HepG2 (cell line): ENCODE data around the gene CKAP2. TPM values are rescaled to one million over a fixed set of nuclear protein-coding genes. Genes with fewer than 3 reads are reported as not detected.
A peak's percentile ranks its signal among the peaks of the same experiment; 100 is the strongest.

Experiments
- BORCS8-MEF2B ChIP-seq: sonication (generic); formaldehyde crosslinking; IDR thresholded peaks from 2 replicates; pipeline ENCODE4 v1.8.0; 2022; ENCODE audit warnings: mild to moderate bottlenecking, missing genetic modification reagents
- ISL2 ChIP-seq: sonication (generic); formaldehyde crosslinking; IDR thresholded peaks from 2 replicates; pipeline ENCODE4 v1.5.0; 2020; ENCODE audit warnings: missing genetic modification reagents
- KLF9 ChIP-seq: IDR thresholded peaks from 2 replicates; pipeline ENCODE4 v1.6.1; 2016; ENCODE audit warnings: low read depth
- RBAK ChIP-seq: sonication (generic); formaldehyde crosslinking; IDR thresholded peaks from 2 replicates; pipeline ENCODE4 v1.5.1; 2020; ENCODE audit warnings: mild to moderate bottlenecking, missing genetic modification reagents
- RBM39 ChIP-seq: fragments of 200-400 bp; formaldehyde crosslinking; IDR thresholded peaks from one replicate; pipeline ENCODE4 v1.6.1; 2018; ENCODE audit warnings: antibody characterized with exemption, mild to moderate bottlenecking, low read depth, low read length; ENCODE audit not compliant: poor library complexity, severe bottlenecking
- RCOR2 ChIP-seq: IDR thresholded peaks from 2 replicates; pipeline ENCODE4 v1.6.1; 2016; ENCODE audit warnings: missing biosample characterization, missing genetic modification reagents
- ZNF143 ChIP-seq: sonication (generic); formaldehyde crosslinking; IDR thresholded peaks from 2 replicates; pipeline ENCODE4 v1.4.0; 2020; ENCODE audit warnings: missing genetic modification reagents
- ZNF207 ChIP-seq: fragments of 450-650 bp; IDR thresholded peaks from 2 replicates; pipeline ENCODE4 v1.6.1; 2016; ENCODE audit warnings: antibody characterized with exemption, borderline replicate concordance
- ZNF274 ChIP-seq: sonication (generic); formaldehyde crosslinking; IDR thresholded peaks from 2 replicates; pipeline ENCODE4 v1.5.1; 2020; ENCODE audit warnings: mild to moderate bottlenecking, missing genetic modification reagents
- ZNF790 ChIP-seq: sonication (generic); formaldehyde crosslinking; IDR thresholded peaks from 2 replicates; pipeline ENCODE4 v1.8.0; 2022; ENCODE audit warnings: missing genetic modification reagents, mild to moderate bottlenecking, borderline replicate concordance
- ZNF839 ChIP-seq: sonication (generic); formaldehyde crosslinking; IDR thresholded peaks from 2 replicates; pipeline ENCODE4 v1.4.0; 2020; ENCODE audit warnings: missing genetic modification reagents, mild to moderate bottlenecking, borderline replicate concordance
- ZNF879 ChIP-seq: sonication (generic); formaldehyde crosslinking; IDR thresholded peaks from 2 replicates; pipeline ENCODE4 v1.8.1; 2023; ENCODE audit warnings: missing genetic modification reagents
- polyA plus RNA-seq, 8 experiments: library from polyadenylated mRNA; depleted of rRNA in 3 of 8; stranded (reverse) in 7 of 8; unstranded in 1 of 8; fragments of >200 nt; fragmentation: Illumina TruSeq in 4 of 8; extraction: Trizol in 4 of 8; gene quantifications; 2 replicates each; pipeline versions ENCODE4 v1.2.1 to v1.2.3, GENCODE V29; 2011 to 2016; ENCODE audit warnings: low read depth in 4 of 8, missing spikeins in 1 of 8, mixed read lengths in 1 of 8; ENCODE audit not compliant: insufficient read depth in 1 of 8
- total RNA-seq, 5 experiments: library from RNA; depleted of rRNA; stranded (reverse); fragments of >200 nt; fragmentation: Illumina TruSeq; extraction: Trizol; gene quantifications; 2 replicates each; pipeline ENCODE4 v1.2.3, GENCODE V29; 2016; ENCODE audit warnings: low read depth in 1 of 5
- TF ChIP-seq, protein P1 (sequence below), 2 experiments: sonication (generic) in 1 of 2; formaldehyde crosslinking in 1 of 2; IDR thresholded peaks; 2 replicates each; pipeline versions ENCODE4 v1.6.1 to v1.9.0; 2014 to 2022; ENCODE audit warnings: antibody characterized with exemption in 1 of 2, borderline replicate concordance in 1 of 2, inconsistent platforms in 1 of 2, low read depth in 1 of 2, missing genetic modification reagents in 1 of 2
- TF ChIP-seq, protein P2 (sequence below), 2 experiments: sonication (generic) in 1 of 2; formaldehyde crosslinking in 1 of 2; IDR thresholded peaks; 2 replicates each; pipeline versions ENCODE4 v1.4.0 to v1.6.1; 2018 to 2020; ENCODE audit warnings: missing genetic modification reagents in 2 of 2, borderline replicate concordance in 1 of 2, low read depth in 1 of 2, mild to moderate bottlenecking in 1 of 2, missing biosample characterization in 1 of 2
- TF ChIP-seq, protein P3 (sequence below): sonication (generic); formaldehyde crosslinking; IDR thresholded peaks from 2 replicates; pipeline ENCODE4 v1.4.0; 2020; ENCODE audit warnings: missing genetic modification reagents
- TF ChIP-seq, protein P4 (sequence below): IDR thresholded peaks from 2 replicates; pipeline ENCODE4 v1.6.1; 2016; ENCODE audit warnings: missing genetic modification reagents, missing compliant biosample characterization
- TF ChIP-seq, protein P5 (sequence below): sonication (generic); formaldehyde crosslinking; IDR thresholded peaks from 2 replicates; pipeline ENCODE4 v1.8.1; 2023; ENCODE audit warnings: missing genetic modification reagents, inconsistent platforms, borderline replicate concordance

Gene CKAP2
- total and polyA plus RNA-seq, 2 of the 13 experiments (the other 11 are each of a cell fraction or from before 2014, with no cell fraction given), result 6.7 to 40.3 TPM

DNA sequence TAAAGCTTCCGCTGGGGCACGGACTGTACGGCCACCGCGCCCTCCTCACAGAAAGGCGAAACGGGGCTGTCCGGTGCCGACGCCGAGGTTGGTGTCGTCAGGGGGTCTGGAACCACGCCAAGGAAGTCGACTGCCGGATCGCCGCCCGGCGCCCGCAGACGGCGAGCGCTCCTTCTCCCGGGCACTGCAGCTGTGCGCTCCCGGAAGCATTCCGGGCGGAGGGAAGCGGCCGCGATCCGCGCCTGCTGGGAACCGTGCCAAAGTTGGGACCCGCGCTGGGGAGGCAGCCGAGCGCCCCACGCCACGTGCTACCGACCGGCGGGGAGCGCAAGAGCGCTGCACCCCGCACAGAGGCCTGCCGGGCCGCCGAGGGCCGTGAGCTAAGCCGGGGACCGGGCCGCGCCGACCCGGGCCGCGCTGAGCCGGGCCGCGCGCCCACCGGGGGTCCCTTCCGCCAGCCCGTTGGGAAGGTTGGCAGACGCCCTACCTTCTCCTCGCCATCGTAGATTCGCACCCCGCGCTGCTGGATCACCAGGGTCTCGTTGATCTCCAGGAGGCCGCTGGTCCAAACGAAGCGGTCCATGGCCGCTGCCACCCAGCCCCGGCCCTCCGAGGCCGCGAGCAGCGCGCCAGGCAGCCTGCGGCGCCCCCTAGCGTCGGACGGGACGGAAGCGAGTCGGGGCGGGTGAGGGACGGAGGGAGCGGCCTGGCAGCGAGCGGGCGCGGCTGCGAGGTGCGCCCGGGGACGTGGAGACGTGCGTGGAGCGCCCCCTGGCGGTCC lies 5.1 kb upstream of the CKAP2 start, which contains the start of gene VPS36 (continued):
- TF ChIP-seq, protein P1, sequence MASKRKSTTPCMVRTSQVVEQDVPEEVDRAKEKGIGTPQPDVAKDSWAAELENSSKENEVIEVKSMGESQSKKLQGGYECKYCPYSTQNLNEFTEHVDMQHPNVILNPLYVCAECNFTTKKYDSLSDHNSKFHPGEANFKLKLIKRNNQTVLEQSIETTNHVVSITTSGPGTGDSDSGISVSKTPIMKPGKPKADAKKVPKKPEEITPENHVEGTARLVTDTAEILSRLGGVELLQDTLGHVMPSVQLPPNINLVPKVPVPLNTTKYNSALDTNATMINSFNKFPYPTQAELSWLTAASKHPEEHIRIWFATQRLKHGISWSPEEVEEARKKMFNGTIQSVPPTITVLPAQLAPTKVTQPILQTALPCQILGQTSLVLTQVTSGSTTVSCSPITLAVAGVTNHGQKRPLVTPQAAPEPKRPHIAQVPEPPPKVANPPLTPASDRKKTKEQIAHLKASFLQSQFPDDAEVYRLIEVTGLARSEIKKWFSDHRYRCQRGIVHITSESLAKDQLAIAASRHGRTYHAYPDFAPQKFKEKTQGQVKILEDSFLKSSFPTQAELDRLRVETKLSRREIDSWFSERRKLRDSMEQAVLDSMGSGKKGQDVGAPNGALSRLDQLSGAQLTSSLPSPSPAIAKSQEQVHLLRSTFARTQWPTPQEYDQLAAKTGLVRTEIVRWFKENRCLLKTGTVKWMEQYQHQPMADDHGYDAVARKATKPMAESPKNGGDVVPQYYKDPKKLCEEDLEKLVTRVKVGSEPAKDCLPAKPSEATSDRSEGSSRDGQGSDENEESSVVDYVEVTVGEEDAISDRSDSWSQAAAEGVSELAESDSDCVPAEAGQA (IDR thresholded peaks at IDR 0.05; ENCODE audit: low read depth), result no peak
- TF ChIP-seq, protein P1 (CRISPR knock-in tag; IDR thresholded peaks at IDR 0.05; ENCODE audit: borderline replicate concordance), result 0 out of 2 replicates have a peak, but pooled peaks have one; percentile 33
- TF ChIP-seq ZNF274 (CRISPR knock-in tag) (peak; percentile 85), RBM39 (peak; percentile 47), ZNF207 (no peak), KLF9 (CRISPR knock-in tag) (no peak), ISL2 (CRISPR knock-in tag) (peak; percentile 55), RBAK (CRISPR knock-in tag) (no peak), BORCS8-MEF2B (CRISPR knock-in tag) (peak; percentile 81), ZNF839 (CRISPR knock-in tag) (peak; percentile 52; the same call in 1 of the 2 replicates), ZNF143 (no peak), ZNF879 (CRISPR knock-in tag) (0 out of 2 replicates have a peak, but pooled peaks have one; percentile 51), RCOR2 (CRISPR knock-in tag) (no peak), ZNF790 (CRISPR knock-in tag) (peak; percentile 95; the same call in 1 of the 2 replicates)
- TF ChIP-seq, protein P2, sequence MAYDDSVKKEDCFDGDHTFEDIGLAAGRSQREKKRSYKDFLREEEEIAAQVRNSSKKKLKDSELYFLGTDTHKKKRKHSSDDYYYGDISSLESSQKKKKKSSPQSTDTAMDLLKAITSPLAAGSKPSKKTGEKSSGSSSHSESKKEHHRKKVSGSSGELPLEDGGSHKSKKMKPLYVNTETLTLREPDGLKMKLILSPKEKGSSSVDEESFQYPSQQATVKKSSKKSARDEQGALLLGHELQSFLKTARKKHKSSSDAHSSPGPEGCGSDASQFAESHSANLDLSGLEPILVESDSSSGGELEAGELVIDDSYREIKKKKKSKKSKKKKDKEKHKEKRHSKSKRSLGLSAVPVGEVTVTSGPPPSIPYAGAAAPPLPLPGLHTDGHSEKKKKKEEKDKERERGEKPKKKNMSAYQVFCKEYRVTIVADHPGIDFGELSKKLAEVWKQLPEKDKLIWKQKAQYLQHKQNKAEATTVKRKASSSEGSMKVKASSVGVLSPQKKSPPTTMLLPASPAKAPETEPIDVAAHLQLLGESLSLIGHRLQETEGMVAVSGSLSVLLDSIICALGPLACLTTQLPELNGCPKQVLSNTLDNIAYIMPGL (CRISPR knock-in tag; IDR thresholded peaks at IDR 0.05; ENCODE audit: borderline replicate concordance in 1 of 2, low read depth in 1 of 2), result peak; percentile 100
- TF ChIP-seq, protein P3, sequence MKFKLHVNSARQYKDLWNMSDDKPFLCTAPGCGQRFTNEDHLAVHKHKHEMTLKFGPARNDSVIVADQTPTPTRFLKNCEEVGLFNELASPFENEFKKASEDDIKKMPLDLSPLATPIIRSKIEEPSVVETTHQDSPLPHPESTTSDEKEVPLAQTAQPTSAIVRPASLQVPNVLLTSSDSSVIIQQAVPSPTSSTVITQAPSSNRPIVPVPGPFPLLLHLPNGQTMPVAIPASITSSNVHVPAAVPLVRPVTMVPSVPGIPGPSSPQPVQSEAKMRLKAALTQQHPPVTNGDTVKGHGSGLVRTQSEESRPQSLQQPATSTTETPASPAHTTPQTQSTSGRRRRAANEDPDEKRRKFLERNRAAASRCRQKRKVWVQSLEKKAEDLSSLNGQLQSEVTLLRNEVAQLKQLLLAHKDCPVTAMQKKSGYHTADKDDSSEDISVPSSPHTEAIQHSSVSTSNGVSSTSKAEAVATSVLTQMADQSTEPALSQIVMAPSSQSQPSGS, result no peak; the same call in 1 of the 2 replicates
- TF ChIP-seq, protein P4, sequence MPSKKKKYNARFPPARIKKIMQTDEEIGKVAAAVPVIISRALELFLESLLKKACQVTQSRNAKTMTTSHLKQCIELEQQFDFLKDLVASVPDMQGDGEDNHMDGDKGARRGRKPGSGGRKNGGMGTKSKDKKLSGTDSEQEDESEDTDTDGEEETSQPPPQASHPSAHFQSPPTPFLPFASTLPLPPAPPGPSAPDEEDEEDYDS (CRISPR knock-in tag), result peak; percentile 25; the same call in 1 of the 2 replicates
- TF ChIP-seq, protein P5, sequence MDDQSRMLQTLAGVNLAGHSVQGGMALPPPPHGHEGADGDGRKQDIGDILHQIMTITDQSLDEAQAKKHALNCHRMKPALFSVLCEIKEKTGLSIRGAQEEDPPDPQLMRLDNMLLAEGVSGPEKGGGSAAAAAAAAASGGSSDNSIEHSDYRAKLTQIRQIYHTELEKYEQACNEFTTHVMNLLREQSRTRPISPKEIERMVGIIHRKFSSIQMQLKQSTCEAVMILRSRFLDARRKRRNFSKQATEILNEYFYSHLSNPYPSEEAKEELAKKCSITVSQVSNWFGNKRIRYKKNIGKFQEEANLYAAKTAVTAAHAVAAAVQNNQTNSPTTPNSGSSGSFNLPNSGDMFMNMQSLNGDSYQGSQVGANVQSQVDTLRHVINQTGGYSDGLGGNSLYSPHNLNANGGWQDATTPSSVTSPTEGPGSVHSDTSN (CRISPR knock-in tag), result peak; percentile 54; the same call in 1 of the 2 replicates
